RPMI7951 (cell line): ENCODE measurements around the gene ZNF316. TPM values are rescaled to one million over a fixed set of nuclear protein-coding genes. Genes with fewer than 3 reads are reported as not detected.
"Not testable (repeated sequence)": the region's sequence is repeated elsewhere in the genome, so short reads cannot be mapped to it uniquely, and the experiment has no call there.

Experiments
- DNase-seq: peaks from one replicate; pipeline ENCODE4 v3.0.0-alpha.2; 2012; ENCODE audit warnings: low read depth
- total RNA-seq: library from RNA; depleted of rRNA; stranded (reverse); fragments of >200 nt; shearing (Covaris generic); gene quantifications from 2 replicates; pipeline ENCODE4 v1.2.3, GENCODE V29; 2014

ZNF316 gene
- total RNA-seq, 1 experiment from 2014 or later: 2.9 TPM

GRCh38 chr7:6621195-6622133 is 15.7 kb upstream of the ZNF316 start:
- no peak for DNase-seq

- DNase-seq: no peak
Measured at GRCh38 chr7:6622134-6622710, 14.9 kb upstream of the ZNF316 start.

- no peak for DNase-seq
Measured at GRCh38 chr7:6623589-6624245, 13.4 kb upstream of the ZNF316 start.

GRCh38 chr7:6624246-6624611 is 12.9 kb upstream of the ZNF316 start:
- no peak for DNase-seq

GRCh38 chr7:6628045-6628444 is 9.1 kb upstream of the ZNF316 start:
- no peak for DNase-seq

GRCh38 chr7:6630007-6630849 is 6.9 kb upstream of the ZNF316 start:
- no peak for DNase-seq

GRCh38 chr7:6631605-6632004 is 5.5 kb upstream of the ZNF316 start:
- DNase-seq: no peak

- no peak for DNase-seq
Measured at GRCh38 chr7:6634021-6634420, 3.1 kb upstream of the ZNF316 start.

- DNase-seq: not testable (repeated sequence)
Measured at GRCh38 chr7:6634971-6635370, 2.1 kb upstream of the ZNF316 start.

- DNase-seq: peak; percentile 43
Measured at GRCh38 chr7:6637544-6638229, 569 bp downstream of the ZNF316 start.

GRCh38 chr7:6639032-6639431 is 1.9 kb downstream of the ZNF316 start:
- DNase-seq: no peak

GRCh38 chr7:6639627-6640026 is 2.5 kb downstream of the ZNF316 start:
- no peak for DNase-seq

- peak; percentile 32 for DNase-seq
Measured at GRCh38 chr7:6640246-6640721, 3.2 kb downstream of the ZNF316 start.

- no peak for DNase-seq
Measured at GRCh38 chr7:6641305-6642035, 4.4 kb downstream of the ZNF316 start.

- DNase-seq: no peak
Measured at GRCh38 chr7:6642239-6642839, 5.2 kb downstream of the ZNF316 start.

- no peak for DNase-seq
Measured at GRCh38 chr7:6642861-6643640, 5.9 kb downstream of the ZNF316 start.

- no peak for DNase-seq
Measured at GRCh38 chr7:6643915-6644625, 7.0 kb downstream of the ZNF316 start.

- no peak for DNase-seq
Measured at GRCh38 chr7:6644728-6645127, 7.6 kb downstream of the ZNF316 start.
